B cell (primary cell): ENCODE data around the gene LAMA2. TPM values are rescaled to one million over a fixed set of nuclear protein-coding genes. Genes with fewer than 3 reads are reported as not detected.

Source experiments
- ATAC-seq: fragments of 200-7000 bp; cut with Tn5 transposase; one replicate; pipeline ENCODE4 v1.10.0; 2021; ENCODE audit warnings: low read depth, mild to moderate bottlenecking, moderate number of reproducible peaks, moderate library complexity
- CTCF ChIA-PET: fragments of 350-600 bp; sonication (Branson Sonifier 250); formaldehyde crosslinking; loops from one replicate; lab custom pipeline; 2021; ENCODE audit warnings: antibody characterized with exemption, inconsistent platforms; lab: Charles Lee
- POLR2A ChIA-PET: fragments of 350-600 bp; sonication (Branson Sonifier 250); formaldehyde crosslinking; loops from one replicate; lab custom pipeline; 2021; ENCODE audit warnings: antibody characterized with exemption; lab: Charles Lee
- DNase-seq: peaks from one replicate; pipeline ENCODE4 v3.0.0; 2013
- H2AFZ ChIP-seq: 2 replicates; pipeline ENCODE4 v1.6.1; 2012; ENCODE audit warnings: mild to moderate bottlenecking, low read depth, low read length; ENCODE audit not compliant: insufficient read depth, poor library complexity, severe bottlenecking
- H3K27ac ChIP-seq, 2 donors: 1 replicate in 1 of 2; 2 replicates in 1 of 2; pipeline ENCODE4 v1.5.1; 2012 to 2013; ENCODE audit warnings: low read length in 2 of 2, mild to moderate bottlenecking in 2 of 2, moderate library complexity in 1 of 2
- H3K27me3 ChIP-seq, 4 experiments: fragments of 200-600 bp in 1 of 4; sonication (generic) in 1 of 4; replicated peaks in 1 of 4; 1 replicate in 2 of 4; 2 replicates in 2 of 4; pipeline versions ENCODE4 v1.6.1 to v1.7.0; 2013 to 2016; ENCODE audit warnings: low read length in 3 of 4, mild to moderate bottlenecking in 2 of 4, mixed read lengths in 1 of 4, moderate library complexity in 1 of 4; ENCODE audit not compliant: insufficient read depth in 4 of 4, control insufficient read depth in 3 of 4; ENCODE audit errors: control extremely low read depth in 1 of 4
- H3K36me3 ChIP-seq, 2 experiments: replicated peaks in 1 of 2; 1 replicate in 1 of 2; 2 replicates in 1 of 2; pipeline versions ENCODE4 v1.6.1 to v1.7.1; 2013; ENCODE audit warnings: low read length in 1 of 2; ENCODE audit not compliant: insufficient read depth in 2 of 2, control insufficient read depth in 1 of 2; ENCODE audit errors: control extremely low read depth in 1 of 2, extremely low read depth in 1 of 2
- H3K4me1 ChIP-seq, 2 donors: fragments of 200-600 bp in 1 of 2; sonication (generic) in 1 of 2; 1 replicate in 1 of 2; 2 replicates in 1 of 2; pipeline versions ENCODE4 v1.5.1 to v1.6.1; 2013 to 2017; ENCODE audit warnings: low read length in 2 of 2; ENCODE audit not compliant: control insufficient read depth in 2 of 2, insufficient read depth in 2 of 2
- H3K4me2 ChIP-seq: replicated peaks from 2 replicates; pipeline ENCODE3; 2012; ENCODE audit warnings: mild to moderate bottlenecking, low read depth, low read length; ENCODE audit not compliant: poor library complexity, severe bottlenecking
- H3K4me3 ChIP-seq, 5 experiments: fragments of 200-600 bp in 1 of 5; sonication (generic) in 1 of 5; 1 replicate in 3 of 5; 2 replicates in 2 of 5; pipeline versions ENCODE4 v1.5.1 to v1.7.0; 2011 to 2016; ENCODE audit warnings: low read length in 4 of 5, mild to moderate bottlenecking in 4 of 5, low read depth in 2 of 5, control low read depth in 1 of 5, moderate library complexity in 1 of 5; ENCODE audit not compliant: insufficient read depth in 1 of 5; ENCODE audit errors: control extremely low read depth in 1 of 5, extremely low read depth in 1 of 5
- H3K79me2 ChIP-seq: fragments of 200-600 bp; sonication (generic); one replicate; pipeline ENCODE4 v1.6.0; 2016; ENCODE audit warnings: low read length; ENCODE audit not compliant: control insufficient read depth, insufficient read depth
- H3K9ac ChIP-seq: fragments of 200-600 bp; sonication (generic); 2 replicates; pipeline ENCODE4 v1.6.1; 2017; ENCODE audit warnings: mild to moderate bottlenecking, low read length, moderate library complexity
- H3K9me3 ChIP-seq, 3 donors: one replicate each; pipeline versions ENCODE4 v1.6.1 to v1.7.1; 2013; ENCODE audit warnings: low read length in 2 of 3; ENCODE audit not compliant: control insufficient read depth in 2 of 3, insufficient read depth in 1 of 3; ENCODE audit errors: control extremely low read depth in 1 of 3
- H4K20me1 ChIP-seq: 2 replicates; pipeline ENCODE4 v1.6.0; 2012; ENCODE audit warnings: mild to moderate bottlenecking, low read length; ENCODE audit not compliant: insufficient read depth, control insufficient read depth, poor library complexity, severe bottlenecking
- H3K27ac Mint-ChIP-seq: one replicate; pipeline ENCODE4 v1.8.0; 2021; ENCODE audit warnings: mixed read lengths
- H3K27me3 Mint-ChIP-seq: one replicate; pipeline ENCODE4 v1.8.0; 2021; ENCODE audit warnings: mixed read lengths
- H3K4me1 Mint-ChIP-seq: one replicate; pipeline ENCODE4 v1.8.0; 2021; ENCODE audit warnings: mixed read lengths
- H3K4me3 Mint-ChIP-seq: one replicate; pipeline ENCODE4 v1.8.0; 2021; ENCODE audit warnings: mixed read lengths
- H3K9me3 Mint-ChIP-seq: one replicate; pipeline ENCODE4 v1.8.0; 2022; ENCODE audit warnings: mixed read lengths; ENCODE audit not compliant: insufficient read depth
- EZH2 ChIP-seq: IDR thresholded peaks from 2 replicates; pipeline ENCODE4 v1.6.1; 2012; ENCODE audit warnings: borderline replicate concordance, low read depth, mild to moderate bottlenecking, moderate library complexity, low read length; ENCODE audit not compliant: insufficient read depth, poor library complexity, severe bottlenecking
- WGBS: methylation state at CpG from one replicate; pipeline ENCODE4 v1.1.5; 2013; ENCODE audit warnings: missing lambda C conversion rate; ENCODE audit not compliant: insufficient coverage; 5-methylcytosine and 5-hydroxymethylcytosine counted together
- intact Hi-C: fragments of 100-400 bp; cut with micrococcal nuclease; formaldehyde crosslinking; loops from one replicate; pipeline ENCODE4 v1.10.0; 2022
- polyA plus RNA-seq: library from polyadenylated mRNA; depleted of rRNA; stranded (reverse); fragments of >200 nt; gene quantifications from 2 replicates; pipeline ENCODE4 v1.2.3, GENCODE V29; 2012
- total RNA-seq, 2 donors: library from RNA; stranded (reverse); fragments of 120-200 nt in 1 of 2; gene quantifications; 1 replicate in 1 of 2; 2 replicates in 1 of 2; pipeline versions ENCODE4 v1.2.3 to v1.2.4, GENCODE V29; 2013 to 2022
- TF ChIP-seq, protein P1 (sequence below): fragments of 200-600 bp; IDR thresholded peaks from one replicate; pipeline ENCODE4 v1.8.0; 2022; ENCODE audit warnings: antibody characterized with exemption, mild to moderate bottlenecking

Gene LAMA2
- total and polyA plus RNA-seq, 2 donors (not counting 1 experiment from before 2014, with no cell fraction given), result 0.16 TPM; not detected in 1

DNA sequence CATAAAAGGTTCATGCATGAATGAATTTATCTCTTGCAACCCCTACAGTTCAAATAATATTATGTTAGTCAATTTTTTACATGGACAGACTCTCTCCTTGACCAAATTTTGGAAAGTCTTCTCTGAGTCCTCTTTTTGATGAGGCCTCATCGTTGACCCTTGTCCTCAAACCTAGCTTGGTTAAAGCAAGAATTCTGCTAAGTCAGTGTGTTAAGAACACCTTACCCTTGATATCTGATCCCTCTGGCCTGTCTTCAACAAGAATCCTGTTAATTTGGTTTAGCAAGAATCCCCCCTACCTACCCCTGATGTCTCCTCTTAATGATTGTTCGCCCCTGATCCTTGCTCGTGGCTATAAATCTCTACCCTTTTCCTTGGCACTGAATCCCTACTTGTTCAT, 301.4 kb downstream of the LAMA2 start:
- H2AFZ ChIP-seq, result no peak overlapping the region
- H3K9me3 ChIP-seq, result no peaks in the 10 kb centered on the region
- POLR2A ChIA-PET, result no interaction called here
- no CpG with 5 or more reads among the region's 3 CpGs for WGBS
- H3K9ac ChIP-seq, result no peak overlapping the region
- Mint-ChIP-seq H3K4me3 (no peak overlapping the region), H3K9me3 (no peaks in the 10 kb centered on the region), H3K4me1 (no peaks in the 10 kb centered on the region), H3K27me3 (no peaks in the 10 kb centered on the region), H3K27ac (no peak overlapping the region)
- no peaks in the 10 kb centered on the region for H4K20me1 ChIP-seq
- no peak overlapping the region for H3K4me2 ChIP-seq
- CTCF ChIA-PET, result no interaction called here
- TF ChIP-seq, protein P1, sequence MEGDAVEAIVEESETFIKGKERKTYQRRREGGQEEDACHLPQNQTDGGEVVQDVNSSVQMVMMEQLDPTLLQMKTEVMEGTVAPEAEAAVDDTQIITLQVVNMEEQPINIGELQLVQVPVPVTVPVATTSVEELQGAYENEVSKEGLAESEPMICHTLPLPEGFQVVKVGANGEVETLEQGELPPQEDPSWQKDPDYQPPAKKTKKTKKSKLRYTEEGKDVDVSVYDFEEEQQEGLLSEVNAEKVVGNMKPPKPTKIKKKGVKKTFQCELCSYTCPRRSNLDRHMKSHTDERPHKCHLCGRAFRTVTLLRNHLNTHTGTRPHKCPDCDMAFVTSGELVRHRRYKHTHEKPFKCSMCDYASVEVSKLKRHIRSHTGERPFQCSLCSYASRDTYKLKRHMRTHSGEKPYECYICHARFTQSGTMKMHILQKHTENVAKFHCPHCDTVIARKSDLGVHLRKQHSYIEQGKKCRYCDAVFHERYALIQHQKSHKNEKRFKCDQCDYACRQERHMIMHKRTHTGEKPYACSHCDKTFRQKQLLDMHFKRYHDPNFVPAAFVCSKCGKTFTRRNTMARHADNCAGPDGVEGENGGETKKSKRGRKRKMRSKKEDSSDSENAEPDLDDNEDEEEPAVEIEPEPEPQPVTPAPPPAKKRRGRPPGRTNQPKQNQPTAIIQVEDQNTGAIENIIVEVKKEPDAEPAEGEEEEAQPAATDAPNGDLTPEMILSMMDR, result no peak
- TF ChIP-seq EZH2, result no peak
- intact Hi-C loops, result no loop called here
- H3K27ac ChIP-seq, result no peak overlapping the region
- H3K4me3 ChIP-seq, result no peak overlapping the region
- no peaks in the 10 kb centered on the region for H3K79me2 ChIP-seq
- ATAC-seq (no peak), DNase-seq (no peak)
- no peaks in the 10 kb centered on the region for H3K27me3 ChIP-seq
- no peaks in the 10 kb centered on the region for H3K4me1 ChIP-seq
- no peaks in the 10 kb centered on the region for H3K36me3 ChIP-seq

DNA sequence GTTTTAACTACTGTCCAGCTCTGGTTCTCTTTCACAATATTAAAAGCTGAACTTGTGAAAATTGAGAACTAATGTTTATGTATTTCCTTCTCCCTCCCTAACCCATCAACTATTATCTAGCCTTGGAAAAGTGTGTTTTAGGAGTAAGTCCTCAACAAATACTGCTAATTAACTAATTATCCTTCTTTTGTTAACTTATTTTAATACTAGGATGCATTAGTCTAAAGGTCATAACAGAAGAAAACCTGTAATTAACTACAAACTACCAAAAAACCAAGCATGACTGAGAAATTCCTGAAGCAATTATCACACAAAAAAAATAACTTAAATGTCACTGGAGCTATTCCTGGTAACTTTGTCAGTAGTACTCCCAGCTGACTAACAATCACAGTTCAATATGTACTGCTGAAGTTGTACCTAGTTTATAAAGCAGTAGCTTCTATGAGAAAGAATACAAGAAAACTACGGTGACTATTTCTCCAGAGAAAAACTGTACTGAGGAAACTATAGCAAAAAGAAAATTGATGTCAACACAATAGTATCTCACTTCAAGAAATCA, 301.9 kb downstream of the LAMA2 start:
- Histone ChIP-seq H3K36me3 (no peaks in the 10 kb centered on the region), H3K4me1 (no peaks in the 10 kb centered on the region), H3K27ac (no peak overlapping the region), H3K4me2 (no peak overlapping the region), H3K9me3 (no peaks in the 10 kb centered on the region), H3K9ac (no peak overlapping the region), H3K4me3 (no peak overlapping the region), H3K79me2 (no peaks in the 10 kb centered on the region), H2AFZ (no peak overlapping the region), H4K20me1 (no peaks in the 10 kb centered on the region), H3K27me3 (no peaks in the 10 kb centered on the region)
- no peaks in the 10 kb centered on the region for H3K4me1 Mint-ChIP-seq
- ATAC-seq, result no peak
- DNase-seq, result no peak
- H3K27me3 Mint-ChIP-seq, result no peaks in the 10 kb centered on the region
- H3K27ac Mint-ChIP-seq, result no peak overlapping the region
- intact Hi-C loops, result no loop called here
- H3K9me3 Mint-ChIP-seq, result no peaks in the 10 kb centered on the region
- TF ChIP-seq, protein P1, result no peak
- no peak for TF ChIP-seq EZH2
- ChIA-PET POLR2A (no interaction called here), CTCF (no interaction called here)
- no peak overlapping the region for H3K4me3 Mint-ChIP-seq
- WGBS, result no CpG with 5 or more reads among the region's 1 CpG
